ENCODE data around the gene SELENOH. TPM values are rescaled to one million over a fixed set of nuclear protein-coding genes. Genes with fewer than 3 reads are reported as not detected.
A peak's percentile ranks its signal among the peaks of the same experiment; 100 is the strongest.

Gene SELENOH
- polyA plus RNA-seq, 2 of the 4 experiments (the other 2 are of a cell fraction) = 96.3 to 115 TPM

- no peak for DNase-seq (ENCODE audit: low read depth in 1 of 2, low spot score in 1 of 2)
- FAIRE-seq = no peak
- TF ChIP-seq CHD4 (IDR thresholded peaks at IDR 0.05; ENCODE audit: borderline replicate concordance) (no peak), TFCP2L1 (CRISPR knock-in tag; IDR thresholded peaks at IDR 0.05) (no peak), NPAS2 (CRISPR knock-in tag; IDR thresholded peaks at IDR 0.05; ENCODE audit: borderline replicate concordance) (no peak), POLR2A (IDR thresholded peaks at IDR 0.05; ENCODE audit: low read length) (no peak), MAZ (IDR thresholded peaks at IDR 0.05; ENCODE audit: borderline replicate concordance, low read depth, low read length) (no peak), NR3C1 (IDR thresholded peaks at IDR 0.05) (no peak), ZSCAN20 (CRISPR knock-in tag; IDR thresholded peaks at IDR 0.05) (no peak), HDAC2 (IDR thresholded peaks at IDR 0.05) (no peak), ZNF302 (CRISPR knock-in tag; IDR thresholded peaks at IDR 0.05) (no peak), NFE2L2 (conservative IDR thresholded peaks at IDR 0.05; ENCODE audit: low read length) (no peak), CHD2 (IDR thresholded peaks at IDR 0.05; ENCODE audit: low read length, partially characterized antibody) (no peak), GATA3 (IDR thresholded peaks at IDR 0.05; ENCODE audit: borderline replicate concordance) (no peak), POLR2AphosphoS2 (conservative IDR thresholded peaks at IDR 0.05; ENCODE audit: low read length) (no peak), RNF2 (IDR thresholded peaks at IDR 0.05; ENCODE audit: borderline replicate concordance, low read depth) (no peak), BHLHE40 (IDR thresholded peaks at IDR 0.05; ENCODE audit: low read depth, low read length) (no peak), ZC3H11A (IDR thresholded peaks at IDR 0.05) (no peak), ESRRA (IDR thresholded peaks at IDR 0.05; ENCODE audit: borderline replicate concordance, low read length) (no peak), CEBPB (IDR thresholded peaks at IDR 0.05) (no peak), KDM5A (IDR thresholded peaks at IDR 0.05) (no peak)
- Histone ChIP-seq H3K4me3 (no peak overlapping the region), H3K4me2 (no peak overlapping the region), H3K9me3 (no peaks in the 10 kb centered on the region), H3K4me1 (no peaks in the 10 kb centered on the region), H3K27ac (no peak overlapping the region)
- POLR2A ChIA-PET = no interaction called here
- CTCF ChIA-PET = interaction anchor here (1.4 to 12.4 kb wide), 2 partner anchors 14 to 43 kb away, joined by 3 to 216 read pairs; no protein-coding TSS in a partner anchor
- WGBS (ENCODE audit: missing lambda C conversion rate) = 78% methylated on average over 3 of the region's 3 CpGs
- no peak for ATAC-seq
These were observed 16.9 kb downstream of the SELENOH start for GRCh38 chr11:57758174-57758573.

- peaks cover 22% of the 10 kb centered on the region for H3K4me1 ChIP-seq
- 3% methylated on average over 13 of the region's 13 CpGs for WGBS (ENCODE audit: missing lambda C conversion rate)
- TF ChIP-seq E2F6 (IDR thresholded peaks at IDR 0.05; ENCODE audit: borderline replicate concordance, low read depth) = peak; percentile 23; the same call in 1 of the 2 replicates
- 0 out of 2 replicates have a peak, but pooled peaks have one; percentile 10 for TF ChIP-seq HOXA7 (CRISPR knock-in tag; IDR thresholded peaks at IDR 0.05)
- peak; percentile 72; the same call in 2 of the 3 replicates for TF ChIP-seq BCL3 (IDR thresholded peaks at IDR 0.05)
- peak; percentile 47; the same call in 1 of the 2 replicates for TF ChIP-seq MAX (IDR thresholded peaks at IDR 0.05)
- no peak for TF ChIP-seq NFE2L2 (conservative IDR thresholded peaks at IDR 0.05; ENCODE audit: low read length)
- TF ChIP-seq SREBF2 (IDR thresholded peaks at IDR 0.05) = no peak
- TF ChIP-seq POLR2A (IDR thresholded peaks at IDR 0.05; ENCODE audit: low read length) = peak; percentile 36
- TF ChIP-seq RNF2 (IDR thresholded peaks at IDR 0.05; ENCODE audit: borderline replicate concordance, low read depth) = no peak
- TF ChIP-seq ZFP36 (IDR thresholded peaks at IDR 0.05; ENCODE audit: borderline replicate concordance, partially characterized antibody) = no peak
- TF ChIP-seq HOXB13 (CRISPR knock-in tag; IDR thresholded peaks at IDR 0.05; ENCODE audit: low read depth) = no peak
- TF ChIP-seq ZNF302 (CRISPR knock-in tag; IDR thresholded peaks at IDR 0.05) = no peak
- TF ChIP-seq CBX8 (IDR thresholded peaks at IDR 0.05) = no peak
- no peak for TF ChIP-seq HES2 (IDR thresholded peaks at IDR 0.05)
- TF ChIP-seq HDAC2 (IDR thresholded peaks at IDR 0.05) = no peak
- TF ChIP-seq RAD21 (conservative IDR thresholded peaks at IDR 0.05 in 1 of 2, IDR thresholded peaks at IDR 0.05 in 1 of 2) = peak in 1 of 2 experiments; percentile 28; a peak in 1 of 5 replicates
- peak; percentile 8; the same call in 1 of the 2 replicates for TF ChIP-seq PHF8 (IDR thresholded peaks at IDR 0.05; ENCODE audit: borderline replicate concordance, low read depth)
- TF ChIP-seq SMC3 (IDR thresholded peaks at IDR 0.05) = 0 out of 3 replicates have a peak, but pooled peaks have one; percentile 7
- TF ChIP-seq JUN (IDR thresholded peaks at IDR 0.05) = peak; percentile 72 to 78; a peak in 4 of 5 replicates
- TF ChIP-seq HEYL (CRISPR knock-in tag; IDR thresholded peaks at IDR 0.05) = no peak
- TF ChIP-seq CEBPB (IDR thresholded peaks at IDR 0.05) = 0 out of 4 replicates have a peak, but pooled peaks of 1 of the 2 experiments have one; percentile 9
- no peak for FAIRE-seq
- ChIA-PET POLR2A (interaction anchor here (1.0 to 3.0 kb wide), 7 partner anchors 10 to 50 kb away, joined by 6 to 28 read pairs (median 17); partner anchors contain the start of genes BTBD18, MED19, SELENOH and TMX2), CTCF (interaction anchor here (0.7 to 12.4 kb wide), 11 partner anchors 10 to 1157 kb away, joined by 3 to 216 read pairs (median 5); partner anchors contain the start of gene BTBD18)
- no peaks in the 10 kb centered on the region for H3K9me3 ChIP-seq
- peak within 1 kb of the TSS; percentile 92 for H3K4me2 ChIP-seq
- peak; percentile 98 to 99 for DNase-seq (ENCODE audit: low read depth in 1 of 2, low spot score in 1 of 2)
- peak within 1 kb of the TSS; percentile 91 to 97 for H3K27ac ChIP-seq
- H3K4me3 ChIP-seq = peak within 1 kb of the TSS; percentile 73
- ATAC-seq = peak; percentile 98 to 99
These were observed 20.3 kb downstream of the SELENOH start, which contains the start of gene CTNND1 for GRCh38 chr11:57761301-57762234. CTNND1 (plus strand) TSS chr11:57761802; CDS start chr11:57791479, 29,677 bp downstream.

All from A549 (cell line).